K562 (cell line): ENCODE measurements around the gene PLEKHA5. TPM values are rescaled to one million over a fixed set of nuclear protein-coding genes. Genes with fewer than 3 reads are reported as not detected.

Source experiments
- ATAC-seq: fragments of 200-7000 bp; cut with Tn5 transposase; 3 replicates; pipeline ENCODE4 v1.9.1; 2020; ENCODE audit warnings: moderate library complexity
- BruUV-seq: library from RNA; stranded (reverse); fragments of 400-500 nt; replicated peaks from 2 replicates; lab custom pipeline; 2021; lab: Mats Ljungman, UMichigan
- CTCF ChIA-PET: fragments of 300-600 bp; formaldehyde crosslinking; extraction: SDS; loops from one replicate; lab custom pipeline; 2021; ENCODE audit warnings: low intra/inter-chr PET ratio; lab: Yijun Ruan, JAX
- POLR2A ChIA-PET: fragments of 300-600, 350-650 bp; sonication (Branson Sonifier 250); formaldehyde crosslinking; extraction: SDS; loops from one replicate; lab custom pipeline; 2021; ENCODE audit warnings: antibody characterized with exemption, inconsistent platforms; lab: Yijun Ruan, JAX
- DNase-seq, 4 experiments: peaks; one replicate each; pipeline versions ENCODE4 v3.0.0 to v3.0.0-alpha.2; 2011 to 2018; ENCODE audit warnings: low spot score in 3 of 4, mixed read lengths in 3 of 4; ENCODE audit errors: extremely low read depth in 1 of 4
- FAIRE-seq: peaks from 2 replicates; lab custom pipeline; 2011; peaks lifted over from hg19 to GRCh38; lab: Jason Lieb, UNC
- H2AFZ ChIP-seq: 2 replicates; pipeline ENCODE4 v1.6.0; 2011; ENCODE audit warnings: low read depth, low read length, control low read depth, inconsistent platforms
- H3K27ac ChIP-seq: fragments of 200-600 bp; 3 replicates; pipeline ENCODE4 v1.8.0; 2011; ENCODE audit warnings: low read depth, mild to moderate bottlenecking, control low read depth, inconsistent platforms, low read length, moderate library complexity, mixed read lengths; ENCODE audit errors: extremely low read depth
- H3K27me3 ChIP-seq, 2 experiments: fragments of 300-600 bp in 1 of 2; 2 replicates in 1 of 2; 3 replicates in 1 of 2; pipeline versions ENCODE4 v1.6.0 to v1.8.0; 2011; ENCODE audit warnings: inconsistent platforms in 2 of 2, low read length in 2 of 2, mild to moderate bottlenecking in 1 of 2, mixed read lengths in 1 of 2, moderate library complexity in 1 of 2; ENCODE audit not compliant: control insufficient read depth in 2 of 2, insufficient read depth in 2 of 2
- H3K36me3 ChIP-seq: fragments of 300-600 bp; 3 replicates; pipeline ENCODE4 v1.8.0; 2011; ENCODE audit warnings: mild to moderate bottlenecking, low read length, inconsistent platforms; ENCODE audit not compliant: control insufficient read depth, insufficient read depth
- H3K4me1 ChIP-seq, 2 experiments: fragments of 200-600 bp in 1 of 2; replicated peaks in 1 of 2; 2 replicates in 1 of 2; 3 replicates in 1 of 2; pipeline versions ENCODE4 v1.5.1 to v1.8.0; 2011; ENCODE audit warnings: inconsistent platforms in 2 of 2, low read length in 2 of 2, mild to moderate bottlenecking in 1 of 2, mixed read lengths in 1 of 2, moderate library complexity in 1 of 2; ENCODE audit not compliant: control insufficient read depth in 2 of 2, insufficient read depth in 2 of 2
- H3K4me2 ChIP-seq: 2 replicates; pipeline ENCODE4 v1.6.1; 2011; ENCODE audit warnings: low read length, control low read depth, inconsistent platforms, mixed read lengths; ENCODE audit not compliant: insufficient read depth
- H3K4me3 ChIP-seq: fragments of 200-600 bp; sonication (generic), shearing (Covaris generic); 2 replicates; pipeline ENCODE4 v1.5.1; 2016; ENCODE audit warnings: control low read depth, inconsistent platforms
- H3K79me2 ChIP-seq: fragments of 200-600 bp; 3 replicates; pipeline ENCODE4 v1.8.0; 2011; ENCODE audit warnings: low read length, inconsistent platforms; ENCODE audit not compliant: control insufficient read depth, insufficient read depth
- H3K9ac ChIP-seq, 2 experiments: 2 replicates each; pipeline versions ENCODE4 v1.6.0 to v1.6.1; 2011; ENCODE audit warnings: low read depth in 2 of 2, low read length in 2 of 2, control low read depth in 1 of 2, inconsistent platforms in 1 of 2, mild to moderate bottlenecking in 1 of 2, mixed read lengths in 1 of 2; ENCODE audit not compliant: insufficient read depth in 1 of 2
- H3K9me1 ChIP-seq: one replicate; pipeline ENCODE4 v1.6.0; 2011; ENCODE audit warnings: inconsistent platforms, mild to moderate bottlenecking, low read length, moderate library complexity; ENCODE audit not compliant: control insufficient read depth, insufficient read depth
- H3K9me3 ChIP-seq: replicated peaks from 2 replicates; pipeline ENCODE4 v1.5.1; 2011; ENCODE audit warnings: low read depth, low read length, inconsistent platforms; ENCODE audit not compliant: control insufficient read depth, insufficient read depth
- H4K20me1 ChIP-seq: replicated peaks from 2 replicates; pipeline ENCODE4 v1.6.1; 2011; ENCODE audit warnings: low read length, inconsistent platforms, mixed read lengths; ENCODE audit not compliant: control insufficient read depth, insufficient read depth
- E2F8 ChIP-seq: fragments of 450-650 bp; IDR thresholded peaks from 2 replicates; pipeline ENCODE4 v1.7.1; 2018; ENCODE audit warnings: mild to moderate bottlenecking, low read depth; ENCODE audit not compliant: partially characterized antibody
- ELF2 ChIP-seq: fragments of 250-450 bp; sonication (Bioruptor Pico); IDR thresholded peaks from 2 replicates; pipeline ENCODE4 v1.5.0; 2021; ENCODE audit warnings: mild to moderate bottlenecking
- HNRNPK ChIP-seq: fragments of 200-400 bp; formaldehyde crosslinking; IDR thresholded peaks from one replicate; pipeline ENCODE4 v1.6.1; 2018; ENCODE audit warnings: mild to moderate bottlenecking, low read depth, low read length; ENCODE audit not compliant: poor library complexity, severe bottlenecking
- ILK ChIP-seq: fragments of 450-650 bp; IDR thresholded peaks from 2 replicates; pipeline ENCODE4 v1.6.1; 2016; ENCODE audit warnings: missing genetic modification characterization, low read depth, mild to moderate bottlenecking, missing compliant biosample characterization, moderate library complexity, borderline replicate concordance
- JUNB ChIP-seq: fragments of 450-650 bp; formaldehyde crosslinking; conservative IDR thresholded peaks from 2 replicates; pipeline ENCODE4 v1.4.0; 2020; ENCODE audit warnings: mild to moderate bottlenecking
- PRPF4 ChIP-seq: fragments of 200-400 bp; formaldehyde crosslinking; IDR thresholded peaks from one replicate; pipeline ENCODE4 v1.6.1; 2017; ENCODE audit warnings: low read length, low read depth, mild to moderate bottlenecking; ENCODE audit not compliant: insufficient read depth, poor library complexity, severe bottlenecking
- WGBS: fragments of 100-300 bp; shearing (Covaris generic); methylation state at CpG from one replicate; pipeline ENCODE4 v1.1.6; 2016; ENCODE audit warnings: low coverage, mixed read lengths; ENCODE audit not compliant: insufficient coverage; ENCODE audit errors: missing lambda C conversion rate; 5-methylcytosine and 5-hydroxymethylcytosine counted together
- in situ Hi-C: fragments of 300-500 bp; cut with MboI; formaldehyde crosslinking; loops from 4 replicates; pipeline ENCODE4 v1.15.0; 2018; ENCODE audit warnings: inconsistent platforms, mixed read lengths
- intact Hi-C: fragments of 100-400 bp; cut with micrococcal nuclease; formaldehyde crosslinking; loops from 2 replicates; pipeline ENCODE4 v1.14.2; 2022
- polyA plus RNA-seq, 8 experiments: library from polyadenylated mRNA; depleted of rRNA in 4 of 8; stranded (reverse) in 5 of 8; unstranded in 3 of 8; fragments of >200 nt; fragmentation: Nextera tagmentation in 2 of 8; fragmentation: Illumina TruSeq in 1 of 8; extraction: Ambion mirVana in 2 of 8; extraction: Trizol in 1 of 8; gene quantifications; 2 replicates each; pipeline versions ENCODE4 v1.2.1 to v1.2.3, GENCODE V29; 2011 to 2014; ENCODE audit warnings: inconsistent platforms in 1 of 8, missing spikeins in 1 of 8
- total RNA-seq, 7 experiments: library from RNA; depleted of rRNA in 6 of 7; stranded (reverse); fragments of >200 nt in 6 of 7; fragmentation: Illumina TruSeq in 2 of 7; extraction: Trizol in 2 of 7; gene quantifications; 2 replicates each; pipeline versions ENCODE4 v1.2.1 to v1.2.3, GENCODE V29; 2011 to 2021; ENCODE audit warnings: low replicate concordance in 1 of 7

PLEKHA5 gene
- total and polyA plus RNA-seq, 9 of the 15 experiments (the other 6 are each of a cell fraction or from before 2014, with no cell fraction given) = 7.2 to 26.2 (median 17.4) TPM

- FAIRE-seq = no peak
- Histone ChIP-seq H3K9ac (no peak overlapping the region), H2AFZ (no peak overlapping the region), H3K27me3 (no peaks in the 10 kb centered on the region), H3K4me3 (no peak overlapping the region), H4K20me1 (no peaks in the 10 kb centered on the region), H3K4me2 (no peak overlapping the region), H3K9me1 (no peaks in the 10 kb centered on the region), H3K4me1 (no peaks in the 10 kb centered on the region; a peak in 1 of 5 replicates)
- ChIA-PET POLR2A (no interaction called here), CTCF (no interaction called here)
- ATAC-seq = no peak
- TF ChIP-seq PRPF4 (no peak), HNRNPK (no peak), E2F8 (no peak), ILK (tag) (no peak), JUNB (CRISPR knock-in tag) (no peak), ELF2 (CRISPR knock-in tag) (no peak)
- TF ChIP-seq, all 486 proteins: peak for 0
- 100% methylated on average over 2 of the region's 2 CpGs for WGBS
- Histone ChIP-seq H3K79me2 (no peaks in the 10 kb centered on the region), H3K27ac (no peak overlapping the region), H3K9me3 (no peaks in the 10 kb centered on the region), H3K36me3 (peaks cover 16% of the 10 kb centered on the region; the same call in 2 of the 3 replicates)
- intact Hi-C loops = no loop called here
- DNase-seq = no peak
- in situ Hi-C loops = no loop called here
- BruUV-seq = no TSS peak
Observed at GRCh38 chr12:19278407-19278806, 148.9 kb downstream of the PLEKHA5 start.
